Measurements from ENCODE around the gene AATF.

Gene AATF

DNA sequence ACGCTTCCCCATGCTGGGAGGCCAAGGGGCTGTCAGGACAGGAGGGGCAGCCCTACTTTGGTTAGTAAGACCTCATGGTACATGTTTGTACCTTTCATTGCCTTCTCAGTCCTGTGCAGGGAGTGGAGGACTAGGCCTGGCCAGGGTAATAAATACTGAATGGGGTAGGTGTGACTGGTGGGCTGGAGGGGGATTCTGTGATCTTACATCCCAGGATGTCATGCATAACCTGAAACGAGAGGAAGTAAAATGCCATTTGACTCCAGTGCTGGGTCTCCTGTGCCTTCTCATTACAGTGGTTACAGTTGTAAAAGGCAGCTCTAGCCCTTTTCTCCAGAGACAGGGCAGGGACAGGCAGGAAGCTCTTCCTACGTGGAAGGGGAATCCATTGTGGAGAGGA lies 138.2 kb downstream of the AATF start:
- DNase-seq, result no peak

- no peak for DNase-seq
These were observed 138.9 kb downstream of the AATF start for GRCh38 chr17:37087683-37088082.

DNA sequence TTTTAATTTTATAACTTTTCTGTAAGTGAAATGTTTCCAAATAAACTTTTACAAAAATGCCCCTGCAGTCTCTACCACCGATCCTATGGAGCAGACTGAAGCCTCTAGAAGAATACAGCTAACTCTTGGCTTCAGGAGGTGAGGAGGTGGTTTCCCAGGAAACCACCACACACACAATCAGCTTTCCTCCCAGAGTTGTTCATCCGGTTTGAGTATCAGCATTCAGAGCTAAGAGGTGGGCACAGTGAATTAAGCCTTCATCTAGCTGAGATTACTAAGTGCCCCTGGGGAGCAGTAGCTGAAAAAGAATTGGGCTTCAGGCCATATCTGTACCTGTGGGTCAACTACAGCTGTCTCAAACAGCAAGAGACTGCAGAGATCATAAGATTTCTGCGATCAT lies 139.7 kb downstream of the AATF start:
- DNase-seq, result no peak

- no peak for DNase-seq
These were observed 140.2 kb downstream of the AATF start for GRCh38 chr17:37088913-37089312.

GRCh38 chr17:37089956-37090355 lies 141.2 kb downstream of the AATF start:
- peak; percentile 13 to 16 for DNase-seq

- no peak for DNase-seq
These were observed 142.2 kb downstream of the AATF start for GRCh38 chr17:37090941-37091340.

GRCh38 chr17:37092071-37092470 lies 143.3 kb downstream of the AATF start:
- no peak for DNase-seq

DNA sequence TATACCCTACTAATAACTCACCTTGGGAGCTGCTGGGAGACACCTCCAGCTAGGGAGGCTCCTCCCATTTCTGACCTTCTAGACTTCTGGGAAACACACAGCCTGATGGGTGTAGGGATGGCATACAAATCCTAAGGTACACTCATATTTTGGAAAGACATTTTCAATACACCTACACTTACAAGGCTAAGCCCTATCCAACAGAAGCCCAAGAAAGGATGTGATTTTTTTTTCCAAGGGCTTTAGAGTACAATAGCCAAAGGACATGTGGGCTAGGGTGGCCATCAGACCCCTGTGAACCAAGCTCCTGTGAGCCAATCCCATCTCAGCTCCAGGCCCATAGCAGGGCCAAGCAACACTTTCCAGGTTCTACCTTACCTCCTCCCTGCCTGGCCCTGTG lies 143.9 kb downstream of the AATF start:
- DNase-seq, result no peak

- DNase-seq, result no peak
These were observed 145.6 kb downstream of the AATF start for GRCh38 chr17:37094391-37094790.

GRCh38 chr17:37096071-37096470 lies 147.3 kb downstream of the AATF start:
- DNase-seq, result no peak

GRCh38 chr17:37097154-37097553 lies 148.4 kb downstream of the AATF start:
- no peak for DNase-seq

GRCh38 chr17:37098152-37098551 lies 149.4 kb downstream of the AATF start:
- DNase-seq, result no peak

DNA sequence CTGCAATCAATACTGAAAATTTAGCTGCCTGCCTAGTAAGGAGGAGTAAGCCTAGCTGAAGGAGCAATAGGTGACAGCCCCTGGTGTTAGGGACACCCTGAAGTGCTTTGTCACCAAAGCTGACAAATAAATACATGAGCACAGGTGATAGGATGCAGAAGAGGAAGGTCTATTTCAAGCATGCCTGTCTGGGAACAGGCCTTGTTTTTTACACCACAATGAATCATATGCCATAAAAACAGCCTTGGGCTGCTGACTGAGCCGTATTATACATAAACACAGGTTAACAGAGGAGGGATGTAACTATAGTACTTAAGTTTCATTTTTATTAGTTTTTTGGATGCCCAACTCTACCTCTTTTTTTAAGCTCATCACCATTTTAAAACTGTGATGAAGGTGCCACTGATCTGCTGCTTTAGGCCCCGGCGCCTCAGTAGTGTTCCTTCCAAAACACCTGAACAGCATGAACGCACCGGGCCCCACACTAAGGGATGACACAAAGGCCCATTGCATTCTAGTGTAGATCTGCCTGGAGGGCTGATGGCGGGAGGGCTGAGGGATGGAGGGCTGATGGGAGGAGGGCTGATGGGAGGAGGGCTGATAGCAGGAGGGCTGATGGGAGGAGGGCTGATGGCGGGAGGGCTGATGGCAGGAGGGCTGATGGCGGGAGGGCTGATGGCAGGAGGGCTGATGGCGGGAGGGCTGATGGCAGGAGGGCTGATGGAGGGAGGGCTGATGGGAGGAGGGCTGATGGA lies 150.3 kb downstream of the AATF start:
- no peak for DNase-seq

- peak; percentile 20 to 31 for DNase-seq
These were observed 151.5 kb downstream of the AATF start for GRCh38 chr17:37100231-37100630.

- no peak for DNase-seq
These were observed 152.6 kb downstream of the AATF start for GRCh38 chr17:37101306-37101705.

- DNase-seq, result no peak
These were observed 154.5 kb downstream of the AATF start for GRCh38 chr17:37103231-37103630.

GRCh38 chr17:37106049-37106448 lies 157.3 kb downstream of the AATF start:
- no peak for DNase-seq

All from inflammatory macrophage treated with lipopolysaccharide for 1 hour (primary cell).